Gastroesophageal sphincter (tissue), 3 donors: ENCODE measurements around the gene RUNX2.

Experiments used
- CTCF ChIP-seq, 4 experiments: fragments of 200-600 bp in 2 of 4; fragments of 450-650 bp in 2 of 4; sonication (generic) in 1 of 4; IDR thresholded peaks; one replicate each; pipeline ENCODE4 v1.5.1; 2017 to 2019; ENCODE audit warnings: antibody characterized with exemption in 4 of 4, mild to moderate bottlenecking in 2 of 4, moderate library complexity in 2 of 4
- POLR2A ChIP-seq, 2 donors: fragments of 450-650 bp; IDR thresholded peaks; one replicate each; pipeline ENCODE4 v1.6.1; 2017; ENCODE audit warnings: antibody characterized with exemption in 2 of 2, mild to moderate bottlenecking in 2 of 2, moderate library complexity in 1 of 2
- POLR2AphosphoS5 ChIP-seq: sonication (generic); formaldehyde crosslinking; IDR thresholded peaks from one replicate; pipeline ENCODE4 v1.6.1; 2017; ENCODE audit warnings: antibody characterized with exemption

- TF ChIP-seq CTCF (IDR thresholded peaks at IDR 0.05) (no peak), POLR2AphosphoS5 (no peak), POLR2A (IDR thresholded peaks at IDR 0.05) (no peak)
Measured at GRCh38 chr6:45712786-45713185, 384.7 kb downstream of the RUNX2 start.
